Measurements from ENCODE around the gene EIF1AD. TPM values are rescaled to one million over a fixed set of nuclear protein-coding genes. Genes with fewer than 3 reads are reported as not detected.
A peak's percentile ranks its signal among the peaks of the same experiment; 100 is the strongest.
"Not testable (repeated sequence)": the region's sequence is repeated elsewhere in the genome, so short reads cannot be mapped to it uniquely, and the experiment has no call there.

Gene EIF1AD
- polyA plus RNA-seq (2014; cell fraction: cytosol; rRNA removed): 62.3 and 62.7 TPM in 2 replicates
- polyA plus RNA-seq (2014; cell fraction: nucleus; rRNA removed): 23.2 and 33.8 TPM in 2 replicates

GRCh38 chr11:66001942-66002647 is at the start of gene EIF1AD, which contains the start of gene BANF1:
EIF1AD (minus strand) TSS chr11:66002157; CDS start chr11:66000389, 1,768 bp downstream.
BANF1 (plus strand) TSS chr11:66002503; CDS start chr11:66003251, 748 bp downstream.
- DNase-seq (ENCODE audit: low spot score): peak; percentile 98

GRCh38 chr11:66051371-66051765 is 49.4 kb upstream of the EIF1AD start:
- DNase-seq (ENCODE audit: low spot score): no peak

GRCh38 chr11:66050581-66051231 is 48.7 kb upstream of the EIF1AD start:
- DNase-seq (ENCODE audit: low spot score): peak; percentile 32

- peak; percentile 62 for DNase-seq (ENCODE audit: low spot score)
Observed at GRCh38 chr11:66048547-66049323, 46.8 kb upstream of the EIF1AD start, which contains the start of gene GAL3ST3. GAL3ST3 (minus strand) TSS chr11:66049161; CDS start chr11:66045415, 3,746 bp downstream.

GRCh38 chr11:66047541-66048365 is 45.8 kb upstream of the EIF1AD start:
- no peak for DNase-seq (ENCODE audit: low spot score)

- DNase-seq (ENCODE audit: low spot score): no peak
Observed at GRCh38 chr11:66046901-66047300, 44.9 kb upstream of the EIF1AD start.

GRCh38 chr11:66045177-66045639 is 43.3 kb upstream of the EIF1AD start:
- DNase-seq (ENCODE audit: low spot score): peak; percentile 80

- DNase-seq (ENCODE audit: low spot score): no peak
Observed at GRCh38 chr11:66044757-66045156, 42.8 kb upstream of the EIF1AD start.

- DNase-seq (ENCODE audit: low spot score): no peak
Observed at GRCh38 chr11:66042996-66043906, 41.3 kb upstream of the EIF1AD start.

- no peak for DNase-seq (ENCODE audit: low spot score)
Observed at GRCh38 chr11:66042227-66042995, 40.5 kb upstream of the EIF1AD start.

GRCh38 chr11:66039765-66040164 is 37.8 kb upstream of the EIF1AD start:
- DNase-seq (ENCODE audit: low spot score): no peak

GRCh38 chr11:66037327-66037726 is 35.4 kb upstream of the EIF1AD start:
- DNase-seq (ENCODE audit: low spot score): no peak

GRCh38 chr11:66036334-66036710 is 34.4 kb upstream of the EIF1AD start:
- DNase-seq (ENCODE audit: low spot score): no peak

- DNase-seq (ENCODE audit: low spot score): no peak
Observed at GRCh38 chr11:66035653-66036333, 33.8 kb upstream of the EIF1AD start.

GRCh38 chr11:66032957-66033735 is 31.2 kb upstream of the EIF1AD start:
- DNase-seq (ENCODE audit: low spot score): no peak

- no peak for DNase-seq (ENCODE audit: low spot score)
Observed at GRCh38 chr11:66026017-66026529, 24.1 kb upstream of the EIF1AD start, which contains the start of gene CATSPER1. CATSPER1 (minus strand) TSS chr11:66026479; CDS start chr11:66026379, 100 bp downstream.

- DNase-seq (ENCODE audit: low spot score): not testable (repeated sequence)
Observed at GRCh38 chr11:66023186-66023440, 21.2 kb upstream of the EIF1AD start.
